Liver (tissue), 9 donors: ENCODE measurements around the gene HYAL1. TPM values are rescaled to one million over a fixed set of nuclear protein-coding genes. Genes with fewer than 3 reads are reported as not detected.

ENCODE experiments used
- DNase-seq: peaks from one replicate; pipeline ENCODE4 v3.0.0-alpha.2; 2017; ENCODE audit warnings: low spot score
- H3K27ac ChIP-seq, 2 donors: one replicate each; pipeline ENCODE4 v1.7.0; 2013; ENCODE audit warnings: inconsistent platforms in 2 of 2, low read length in 2 of 2, control low read depth in 1 of 2, low read depth in 1 of 2, mild to moderate bottlenecking in 1 of 2
- H3K27me3 ChIP-seq, 4 donors: one replicate each; pipeline versions ENCODE4 v1.6.1 to v1.7.0; 2013; ENCODE audit warnings: low read length in 3 of 4, inconsistent platforms in 1 of 4, mild to moderate bottlenecking in 1 of 4, moderate library complexity in 1 of 4; ENCODE audit not compliant: control insufficient read depth in 4 of 4, insufficient read depth in 4 of 4
- H3K36me3 ChIP-seq, 4 donors: one replicate each; pipeline versions ENCODE4 v1.6.1 to v1.7.0; 2013; ENCODE audit warnings: low read length in 3 of 4, mild to moderate bottlenecking in 3 of 4, low read depth in 1 of 4, moderate library complexity in 1 of 4; ENCODE audit not compliant: control insufficient read depth in 4 of 4, insufficient read depth in 3 of 4
- H3K4me1 ChIP-seq, 4 donors: one replicate each; pipeline versions ENCODE4 v1.6.1 to v1.7.0; 2013; ENCODE audit warnings: low read length in 3 of 4, mild to moderate bottlenecking in 3 of 4, moderate library complexity in 1 of 4; ENCODE audit not compliant: control insufficient read depth in 4 of 4, insufficient read depth in 4 of 4
- H3K4me3 ChIP-seq, 3 donors: one replicate each; pipeline versions ENCODE4 v1.6.1 to v1.7.0; 2013; ENCODE audit warnings: low read length in 3 of 3, control low read depth in 1 of 3, low read depth in 1 of 3, mild to moderate bottlenecking in 1 of 3
- H3K9ac ChIP-seq, 2 donors: one replicate each; pipeline ENCODE4 v1.7.0; 2013; ENCODE audit warnings: low read length in 2 of 2, mild to moderate bottlenecking in 2 of 2, moderate library complexity in 2 of 2, control low read depth in 1 of 2, low read depth in 1 of 2
- H3K9me3 ChIP-seq, 4 donors: one replicate each; pipeline versions ENCODE4 v1.6.1 to v1.7.0; 2013; ENCODE audit warnings: low read length in 3 of 4; ENCODE audit not compliant: control insufficient read depth in 4 of 4
- ATF3 ChIP-seq: IDR thresholded peaks from 2 replicates; pipeline ENCODE4 v1.6.1; 2016; ENCODE audit warnings: antibody characterized with exemption
- CTCF ChIP-seq: fragments of 150-350 bp; IDR thresholded peaks from 2 replicates; pipeline ENCODE4 v1.5.1; 2017; ENCODE audit warnings: improper control_type of control experiment, low read depth, low read length; ENCODE audit not compliant: missing input control
- EGR1 ChIP-seq, 2 donors: IDR thresholded peaks; 2 replicates each; pipeline ENCODE4 v1.6.1; 2016 to 2018; ENCODE audit warnings: antibody characterized with exemption in 2 of 2, low read depth in 2 of 2
- FOXA2 ChIP-seq: IDR thresholded peaks from 2 replicates; pipeline ENCODE4 v1.6.1; 2016; ENCODE audit warnings: antibody characterized with exemption
- GABPA ChIP-seq, 2 donors: IDR thresholded peaks in 1 of 2; conservative IDR thresholded peaks in 1 of 2; 2 replicates each; pipeline ENCODE4 v1.6.1; 2016; ENCODE audit warnings: antibody characterized with exemption in 2 of 2, mild to moderate bottlenecking in 1 of 2, moderate library complexity in 1 of 2
- HNF4A ChIP-seq, 2 donors: conservative IDR thresholded peaks; 2 replicates each; pipeline ENCODE4 v1.6.1; 2016; ENCODE audit warnings: antibody characterized with exemption in 2 of 2, mild to moderate bottlenecking in 2 of 2
- JUND ChIP-seq, 2 donors: IDR thresholded peaks; 2 replicates each; pipeline ENCODE4 v1.6.1; 2016; ENCODE audit warnings: antibody characterized with exemption in 2 of 2
- MAX ChIP-seq: IDR thresholded peaks from 2 replicates; pipeline ENCODE4 v1.6.1; 2016; ENCODE audit warnings: antibody characterized with exemption
- NR2F2 ChIP-seq: IDR thresholded peaks from 2 replicates; pipeline ENCODE4 v1.6.1; 2016; ENCODE audit warnings: antibody characterized with exemption
- RAD21 ChIP-seq, 2 donors: IDR thresholded peaks; 2 replicates each; pipeline ENCODE4 v1.6.1; 2016; ENCODE audit warnings: antibody characterized with exemption in 2 of 2, mild to moderate bottlenecking in 2 of 2
- REST ChIP-seq: IDR thresholded peaks from 2 replicates; pipeline ENCODE4 v1.6.1; 2016; ENCODE audit warnings: antibody characterized with exemption, mild to moderate bottlenecking
- RXRA ChIP-seq, 2 donors: IDR thresholded peaks; 2 replicates each; pipeline ENCODE4 v1.6.1; 2017 to 2018; ENCODE audit warnings: antibody characterized with exemption in 2 of 2, mild to moderate bottlenecking in 1 of 2
- SP1 ChIP-seq: IDR thresholded peaks from 2 replicates; pipeline ENCODE4 v1.6.1; 2018; ENCODE audit warnings: antibody characterized with exemption, mild to moderate bottlenecking
- TAF1 ChIP-seq: conservative IDR thresholded peaks from 2 replicates; pipeline ENCODE4 v1.6.1; 2016; ENCODE audit warnings: antibody characterized with exemption, mild to moderate bottlenecking
- YY1 ChIP-seq: IDR thresholded peaks from 2 replicates; pipeline ENCODE4 v1.6.1; 2016; ENCODE audit warnings: antibody characterized with exemption, mild to moderate bottlenecking
- ZBTB33 ChIP-seq: IDR thresholded peaks from 2 replicates; pipeline ENCODE4 v1.6.1; 2016; ENCODE audit warnings: antibody characterized with exemption
- WGBS: extraction: QIAGEN DNeasy Blood & Tissue Kit; methylation state at CpG from one replicate; pipeline ENCODE4 v1.1.7; 2013; 5-methylcytosine and 5-hydroxymethylcytosine counted together
- polyA plus RNA-seq, 2 donors: library from polyadenylated mRNA; stranded (reverse) in 1 of 2; unstranded in 1 of 2; fragments of 200-250 nt in 1 of 2; fragments of >200 nt in 1 of 2; fragmentation: Nextera tagmentation in 1 of 2; extraction: Ambion mirVana in 1 of 2; gene quantifications; one replicate each; pipeline versions ENCODE4 v1.2.1 to v1.2.3, GENCODE V29; 2013 to 2015
- total RNA-seq, 2 donors: library from RNA; depleted of rRNA; stranded (reverse); fragments of >200 nt; gene quantifications; one replicate each; pipeline ENCODE4 v1.2.3, GENCODE V29; 2014
- donor health status: healthy.
- donor health status: healthy.
- donor health status: healthy.
- donor health status: healthy.
- donor health status: healthy.

Gene HYAL1
- total RNA-seq, result 100 to 1,000 TPM in 1 of 2 donors, 10 to 100 TPM in 1; 87.6 to 155 TPM
- 100 to 1,000 TPM in 1 of 2 donors, 10 to 100 TPM in 1; 82.3 to 156 TPM for polyA plus RNA-seq

GRCh38 chr3:50303013-50303815 lies at the start of gene HYAL1:
TSS of gene HYAL1 (minus strand) at chr3:50303574. CDS start at chr3:50302956, 618 bp downstream.
- TF ChIP-seq YY1 (peak; percentile 60), RXRA (IDR thresholded peaks at IDR 0.05) (peak; percentile 58 to 82), NR2F2 (peak; percentile 97), RAD21 (IDR thresholded peaks at IDR 0.05) (peak; percentile 29 to 56), ATF3 (no peak), CTCF (peak; percentile 20), MAX (no peak), HNF4A (conservative IDR thresholded peaks at IDR 0.05) (peak in 1 of 2 donors; percentile 2), JUND (IDR thresholded peaks at IDR 0.05) (peak in 1 of 2 donors; percentile 72), EGR1 (IDR thresholded peaks at IDR 0.05; ENCODE audit: low read depth in 2 of 2) (peak in 1 of 2 donors; percentile 16), FOXA2 (no peak), SP1 (peak; percentile 67), REST (peak; percentile 97), TAF1 (peak; percentile 99)
- peak within 1 kb of the TSS; percentile 75 to 87 for H3K9ac ChIP-seq
- H3K27me3 ChIP-seq, result no peaks in the 10 kb centered on the region
- DNase-seq, result peak; percentile 80
- no peaks in the 10 kb centered on the region for H3K9me3 ChIP-seq
- peak within 1 kb of the TSS; percentile 84 to 98 for H3K27ac ChIP-seq
- H3K4me1 ChIP-seq, result peaks cover 12 to 44% (median 28%) of the 10 kb centered on the region in 4 donors
- H3K36me3 ChIP-seq, result peaks cover 0 to 3% (median 0%) of the 10 kb centered on the region in 4 donors
- 16% methylated on average over 14 of the region's 14 CpGs for WGBS
- H3K4me3 ChIP-seq, result peak within 1 kb of the TSS; percentile 50 to 81 (median 66)

- no peaks in the 10 kb centered on the region for H3K9me3 ChIP-seq
- peaks cover 11 to 31% (median 15%) of the 10 kb centered on the region in 4 donors for H3K36me3 ChIP-seq
- no peak for DNase-seq
- TF ChIP-seq REST (no peak), FOXA2 (no peak), RAD21 (IDR thresholded peaks at IDR 0.05) (no peak), ATF3 (no peak), RXRA (IDR thresholded peaks at IDR 0.05) (no peak), HNF4A (conservative IDR thresholded peaks at IDR 0.05) (no peak), ZBTB33 (no peak), NR2F2 (no peak), GABPA (IDR thresholded peaks at IDR 0.05 in 1 of 2, conservative IDR thresholded peaks at IDR 0.05 in 1 of 2) (no peak), EGR1 (IDR thresholded peaks at IDR 0.05; ENCODE audit: low read depth in 2 of 2) (no peak)
- peak overlapping the region in 1 of 2 donors; percentile 19 for H3K27ac ChIP-seq
- 17% methylated on average over 2 of the region's 2 CpGs for WGBS
- H3K4me1 ChIP-seq, result peaks cover 18 to 79% (median 59%) of the 10 kb centered on the region in 4 donors
- H3K9ac ChIP-seq, result no peak overlapping the region
- H3K4me3 ChIP-seq, result no peak overlapping the region
- no peaks in the 10 kb centered on the region for H3K27me3 ChIP-seq
Measured at GRCh38 chr3:50352781-50353180, 49.4 kb upstream of the HYAL1 start.
